A204.1 (cell line): ENCODE results near the gene EFNA1.

Experiments used
- FAIRE-seq: peaks from 2 replicates; lab custom pipeline; 2012; peaks lifted over from hg19 to GRCh38; lab: Jason Lieb, UNC

Gene EFNA1

GRCh38 chr1:155124503-155125463, 2.9 kb upstream of the EFNA1 start:
- FAIRE-seq: no peak

- FAIRE-seq: no peak
Measured at GRCh38 chr1:155125511-155125945, 2.1 kb upstream of the EFNA1 start.

- no peak for FAIRE-seq
Measured at GRCh38 chr1:155125946-155126555, 1.6 kb upstream of the EFNA1 start.

GRCh38 chr1:155126556-155127104, 1.0 kb upstream of the EFNA1 start:
- no peak for FAIRE-seq

GRCh38 chr1:155127967-155128754, 485 bp downstream of the EFNA1 start:
- FAIRE-seq: no peak

GRCh38 chr1:155128755-155129473, 1.2 kb downstream of the EFNA1 start:
- FAIRE-seq: no peak

- no peak for FAIRE-seq
Measured at GRCh38 chr1:155130272-155131006, 2.8 kb downstream of the EFNA1 start.

GRCh38 chr1:155131285-155131684, 3.6 kb downstream of the EFNA1 start:
- no peak for FAIRE-seq

GRCh38 chr1:155131856-155132255, 4.2 kb downstream of the EFNA1 start:
- no peak for FAIRE-seq

- no peak for FAIRE-seq
Measured at GRCh38 chr1:155133799-155134281, 6.2 kb downstream of the EFNA1 start.

- no peak for FAIRE-seq
Measured at GRCh38 chr1:155134322-155134721, 6.6 kb downstream of the EFNA1 start.

GRCh38 chr1:155134880-155135414, 7.3 kb downstream of the EFNA1 start:
- FAIRE-seq: peak; percentile 57

- FAIRE-seq: no peak
Measured at GRCh38 chr1:155135415-155136028, 7.8 kb downstream of the EFNA1 start, which contains the start of gene SLC50A1. TSS of gene SLC50A1 (plus strand) at chr1:155135852. CDS start at chr1:155135912, 60 bp downstream.

- no peak for FAIRE-seq
Measured at GRCh38 chr1:155136748-155137147, 9.1 kb downstream of the EFNA1 start.

GRCh38 chr1:155137154-155137949, 9.7 kb downstream of the EFNA1 start:
- no peak for FAIRE-seq

GRCh38 chr1:155139895-155140629, 12.4 kb downstream of the EFNA1 start, which contains the start of gene DPM3:
TSS of gene DPM3 (minus strand) at chr1:155140531. CDS start at chr1:155140240, 291 bp downstream.
- FAIRE-seq: no peak

GRCh38 chr1:155140630-155140953, 12.9 kb downstream of the EFNA1 start:
- FAIRE-seq: no peak

- FAIRE-seq: no peak
Measured at GRCh38 chr1:155141749-155142148, 14.1 kb downstream of the EFNA1 start.
